OCI-LY3 (cell line): ENCODE data around the gene GSC2.

Source experiments
- H2AFZ ChIP-seq: fragments of 200-600, 300-600 bp; shearing (Covaris generic); 2 replicates; pipeline ENCODE4 v1.6.0; 2014; ENCODE audit warnings: antibody characterized with exemption, low read depth, low read length
- H3K27ac ChIP-seq: fragments of 200-600, 300-600 bp; sonication (generic); 2 replicates; pipeline ENCODE4 v1.5.1; 2014; ENCODE audit warnings: mild to moderate bottlenecking, low read length, moderate library complexity, mixed read lengths
- H3K27me3 ChIP-seq: fragments of 200-600, 300-600 bp; sonication (generic); 2 replicates; pipeline ENCODE4 v1.6.1; 2014; ENCODE audit warnings: low read depth, low read length, mixed read lengths
- H3K36me3 ChIP-seq: fragments of 200-600, 300-600 bp; sonication (generic); replicated peaks from 2 replicates; pipeline ENCODE3; 2014; ENCODE audit warnings: low read depth, low read length, mixed read lengths
- H3K4me1 ChIP-seq: fragments of 300-600, 200-600 bp; sonication (generic); 2 replicates; pipeline ENCODE4 v1.6.1; 2014; ENCODE audit warnings: low read length, mixed read lengths
- H3K4me2 ChIP-seq: fragments of 200-600, 300-600 bp; sonication (generic); 2 replicates; pipeline ENCODE4 v1.6.1; 2014; ENCODE audit warnings: low read length, mixed read lengths
- H3K4me3 ChIP-seq: fragments of 300-600, 200-600 bp; sonication (generic); 2 replicates; pipeline ENCODE4 v1.5.1; 2014; ENCODE audit warnings: antibody characterized with exemption, mild to moderate bottlenecking, low read length, moderate library complexity
- H3K79me2 ChIP-seq: fragments of 300-600, 200-600 bp; shearing (Covaris generic); 2 replicates; pipeline ENCODE4 v1.6.1; 2014; ENCODE audit warnings: mild to moderate bottlenecking, low read length, mixed read lengths
- H3K9ac ChIP-seq: fragments of 300-600, 200-600 bp; shearing (Covaris generic); 2 replicates; pipeline ENCODE4 v1.6.0; 2014; ENCODE audit warnings: mild to moderate bottlenecking, low read length, moderate library complexity
- H3K9me3 ChIP-seq: fragments of 200-600, 300-600 bp; shearing (Covaris generic); 2 replicates; pipeline ENCODE4 v1.6.1; 2014; ENCODE audit warnings: low read length, mixed read lengths; ENCODE audit not compliant: insufficient read depth
- H4K20me1 ChIP-seq: fragments of 200-600, 300-600 bp; sonication (generic); 2 replicates; pipeline ENCODE4 v1.6.1; 2016; ENCODE audit warnings: low read length, mixed read lengths; ENCODE audit not compliant: insufficient read depth
- EZH2phosphoT487 ChIP-seq: fragments of 200-600 bp; shearing (Covaris generic); IDR thresholded peaks from 2 replicates; pipeline ENCODE4 v1.6.1; 2018; ENCODE audit warnings: antibody characterized with exemption, mixed run types, low read depth
- TF ChIP-seq, protein P1 (sequence below): fragments of 200-600, 300-600 bp; sonication (generic); IDR thresholded peaks from 2 replicates; pipeline ENCODE4 v1.5.1; 2014; ENCODE audit warnings: antibody characterized with exemption, low read length, low read depth

GSC2 gene

DNA sequence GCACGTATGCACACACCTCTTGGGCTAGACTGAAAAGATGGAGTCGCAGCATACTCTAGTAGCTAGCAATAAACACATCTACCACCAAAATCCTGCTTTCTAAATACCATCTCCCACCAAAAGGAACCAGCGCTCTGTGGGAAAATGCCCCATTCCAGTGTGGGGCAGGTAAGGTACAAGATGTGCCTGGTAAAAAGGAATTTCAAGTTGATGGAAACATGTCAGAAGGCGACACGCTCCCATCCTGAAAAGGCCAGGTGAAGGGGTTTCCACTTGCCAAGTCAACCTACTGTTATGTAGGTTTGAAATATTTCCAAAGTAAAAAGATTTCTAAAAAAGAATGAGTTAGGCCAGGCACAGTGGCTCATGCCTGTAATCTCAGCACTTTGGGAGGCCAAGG lies 36.7 kb downstream of the GSC2 start:
- H3K4me3 ChIP-seq: no peak overlapping the region
- H4K20me1 ChIP-seq: peaks cover 84% of the 10 kb centered on the region
- no peak overlapping the region for H3K27ac ChIP-seq
- no peak overlapping the region for H3K4me2 ChIP-seq
- H3K9ac ChIP-seq: no peak overlapping the region
- peaks cover 19% of the 10 kb centered on the region for H3K4me1 ChIP-seq
- H3K36me3 ChIP-seq: peaks cover 3% of the 10 kb centered on the region
- peaks cover 98% of the 10 kb centered on the region for H3K79me2 ChIP-seq
- H3K27me3 ChIP-seq: no peaks in the 10 kb centered on the region
- H2AFZ ChIP-seq: no peak overlapping the region
- TF ChIP-seq, protein P1, sequence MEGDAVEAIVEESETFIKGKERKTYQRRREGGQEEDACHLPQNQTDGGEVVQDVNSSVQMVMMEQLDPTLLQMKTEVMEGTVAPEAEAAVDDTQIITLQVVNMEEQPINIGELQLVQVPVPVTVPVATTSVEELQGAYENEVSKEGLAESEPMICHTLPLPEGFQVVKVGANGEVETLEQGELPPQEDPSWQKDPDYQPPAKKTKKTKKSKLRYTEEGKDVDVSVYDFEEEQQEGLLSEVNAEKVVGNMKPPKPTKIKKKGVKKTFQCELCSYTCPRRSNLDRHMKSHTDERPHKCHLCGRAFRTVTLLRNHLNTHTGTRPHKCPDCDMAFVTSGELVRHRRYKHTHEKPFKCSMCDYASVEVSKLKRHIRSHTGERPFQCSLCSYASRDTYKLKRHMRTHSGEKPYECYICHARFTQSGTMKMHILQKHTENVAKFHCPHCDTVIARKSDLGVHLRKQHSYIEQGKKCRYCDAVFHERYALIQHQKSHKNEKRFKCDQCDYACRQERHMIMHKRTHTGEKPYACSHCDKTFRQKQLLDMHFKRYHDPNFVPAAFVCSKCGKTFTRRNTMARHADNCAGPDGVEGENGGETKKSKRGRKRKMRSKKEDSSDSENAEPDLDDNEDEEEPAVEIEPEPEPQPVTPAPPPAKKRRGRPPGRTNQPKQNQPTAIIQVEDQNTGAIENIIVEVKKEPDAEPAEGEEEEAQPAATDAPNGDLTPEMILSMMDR: no peak
- TF ChIP-seq EZH2phosphoT487: no peak
- no peaks in the 10 kb centered on the region for H3K9me3 ChIP-seq

DNA sequence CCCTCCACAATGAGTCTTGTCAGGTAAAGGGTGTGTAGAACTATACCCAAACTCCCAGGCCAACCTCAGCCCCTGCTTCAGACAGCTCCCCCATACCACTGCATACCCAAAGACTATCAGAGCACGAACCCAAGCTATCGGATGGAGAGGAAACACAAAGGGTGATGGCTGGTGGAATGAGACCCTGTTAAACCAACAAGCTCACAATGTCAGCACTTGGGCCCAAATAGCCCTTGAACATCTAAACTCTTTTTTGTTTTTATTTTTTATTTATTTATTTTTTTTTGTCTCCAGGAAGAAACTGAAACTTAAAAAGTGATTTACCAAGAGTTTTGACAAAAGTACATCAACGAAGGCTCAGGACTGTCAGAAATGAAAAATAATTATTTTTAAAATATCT lies 38.5 kb downstream of the GSC2 start:
- no peak overlapping the region for H3K9ac ChIP-seq

DNA sequence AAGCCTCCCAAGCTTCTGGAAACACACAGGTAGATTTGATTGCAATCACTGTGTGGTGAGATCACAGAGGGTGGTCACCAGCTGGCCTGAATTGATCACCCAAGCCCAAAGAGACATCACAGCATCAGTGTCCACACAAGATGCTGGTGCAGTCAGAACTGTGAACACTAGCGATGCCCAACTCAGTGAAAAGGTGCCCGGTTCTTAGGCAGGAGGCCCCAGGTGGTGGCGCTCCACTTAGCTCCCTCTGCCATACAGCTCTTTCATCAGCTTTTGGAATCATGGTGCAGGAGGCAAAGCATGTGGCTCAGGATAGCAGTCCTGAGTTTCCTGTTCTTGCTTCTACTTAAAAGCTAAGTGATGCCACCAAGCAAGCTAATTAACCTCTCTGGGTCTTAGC lies 39.0 kb downstream of the GSC2 start:
- H3K4me1 ChIP-seq: peaks cover 16% of the 10 kb centered on the region
- H3K27ac ChIP-seq: no peak overlapping the region
- H3K79me2 ChIP-seq: peaks cover 98% of the 10 kb centered on the region

More for the DNA sequence above, 38.5 kb downstream of the GSC2 start:
- H2AFZ ChIP-seq: no peak overlapping the region
- H3K27ac ChIP-seq: no peak overlapping the region
- peaks cover 98% of the 10 kb centered on the region for H3K79me2 ChIP-seq
- peaks cover 84% of the 10 kb centered on the region for H4K20me1 ChIP-seq
- no peaks in the 10 kb centered on the region for H3K9me3 ChIP-seq
- peaks cover 3% of the 10 kb centered on the region for H3K36me3 ChIP-seq
- H3K4me2 ChIP-seq: no peak overlapping the region
- no peaks in the 10 kb centered on the region for H3K27me3 ChIP-seq
- TF ChIP-seq EZH2phosphoT487: no peak
- TF ChIP-seq, protein P1: no peak
- peaks cover 16% of the 10 kb centered on the region for H3K4me1 ChIP-seq
- H3K4me3 ChIP-seq: no peak overlapping the region

DNA sequence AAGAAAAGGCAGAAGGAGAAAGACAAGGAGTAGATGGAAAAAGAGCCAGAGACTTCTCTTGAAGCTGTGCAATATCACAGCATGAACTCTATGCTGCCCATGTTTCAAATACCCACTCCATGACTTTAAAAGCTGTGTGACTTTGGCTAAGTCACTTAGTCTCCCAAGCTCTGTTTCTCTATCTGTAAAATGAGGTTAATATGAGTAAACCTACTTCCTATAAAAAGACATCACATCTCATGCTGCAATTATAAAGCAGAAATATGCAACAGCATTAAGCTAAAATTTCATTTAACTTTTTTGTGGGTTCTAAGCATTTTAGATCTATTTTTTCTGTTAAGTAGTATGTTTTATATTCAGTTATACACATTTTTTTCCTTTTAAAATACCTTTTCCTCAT lies 39.4 kb downstream of the GSC2 start:
- no peak for TF ChIP-seq EZH2phosphoT487
- TF ChIP-seq, protein P1: no peak
- peaks cover 3% of the 10 kb centered on the region for H3K36me3 ChIP-seq
- no peak overlapping the region for H3K27ac ChIP-seq
- no peak overlapping the region for H2AFZ ChIP-seq
- H3K9me3 ChIP-seq: no peaks in the 10 kb centered on the region
- no peak overlapping the region for H3K9ac ChIP-seq
- H3K4me3 ChIP-seq: no peak overlapping the region
- H3K79me2 ChIP-seq: peaks cover 98% of the 10 kb centered on the region
- H3K27me3 ChIP-seq: no peaks in the 10 kb centered on the region
- no peak overlapping the region for H3K4me2 ChIP-seq
- peaks cover 84% of the 10 kb centered on the region for H4K20me1 ChIP-seq
- H3K4me1 ChIP-seq: peaks cover 16% of the 10 kb centered on the region

More for the DNA sequence above, 39.0 kb downstream of the GSC2 start:
- TF ChIP-seq EZH2phosphoT487: no peak
- TF ChIP-seq, protein P1: peak; percentile 8; the same call in 1 of the 2 replicates
- Histone ChIP-seq H3K36me3 (peaks cover 3% of the 10 kb centered on the region), H3K9ac (no peak overlapping the region), H4K20me1 (peaks cover 84% of the 10 kb centered on the region), H3K9me3 (no peaks in the 10 kb centered on the region), H2AFZ (no peak overlapping the region), H3K4me3 (no peak overlapping the region), H3K27me3 (no peaks in the 10 kb centered on the region), H3K4me2 (no peak overlapping the region)
